Neuronal stem cell (in vitro differentiated cells): ENCODE results near the gene PHF5A.
"Not testable (repeated sequence)": the region's sequence is repeated elsewhere in the genome, so short reads cannot be mapped to it uniquely, and the experiment has no call there.

Source experiments
- DNase-seq: peaks from one replicate; pipeline ENCODE4 v3.0.0-alpha.2; 2013; ENCODE audit warnings: low spot score
- H2AFZ ChIP-seq: one replicate; pipeline ENCODE4 v1.6.1; 2013; ENCODE audit warnings: mild to moderate bottlenecking, low read length, inconsistent platforms
- H2AK5ac ChIP-seq: 2 replicates; pipeline ENCODE4 v1.6.1; 2013; ENCODE audit warnings: low read depth, mild to moderate bottlenecking, inconsistent platforms, low read length, moderate library complexity, mixed read lengths
- H2BK120ac ChIP-seq: 2 replicates; pipeline ENCODE4 v1.6.1; 2013; ENCODE audit warnings: low read depth, mild to moderate bottlenecking, inconsistent platforms, low read length, moderate library complexity, mixed read lengths
- H2BK12ac ChIP-seq: one replicate; pipeline ENCODE4 v1.6.1; 2013; ENCODE audit warnings: low read length, inconsistent platforms
- H2BK15ac ChIP-seq: 2 replicates; pipeline ENCODE4 v1.6.1; 2013; ENCODE audit warnings: mild to moderate bottlenecking, low read length, inconsistent platforms, mixed read lengths
- H2BK5ac ChIP-seq: one replicate; pipeline ENCODE4 v1.6.1; 2013; ENCODE audit warnings: inconsistent platforms, mild to moderate bottlenecking, low read length, moderate library complexity
- H3K14ac ChIP-seq: one replicate; pipeline ENCODE4 v1.6.1; 2013; ENCODE audit warnings: low read length, inconsistent platforms
- H3K18ac ChIP-seq: 2 replicates; pipeline ENCODE4 v1.6.1; 2013; ENCODE audit warnings: low read length, inconsistent platforms
- H3K23ac ChIP-seq: 2 replicates; pipeline ENCODE4 v1.6.1; 2013; ENCODE audit warnings: low read depth, mild to moderate bottlenecking, mixed read lengths, low read length, inconsistent platforms; ENCODE audit not compliant: poor library complexity
- H3K27ac ChIP-seq: replicated peaks from 3 replicates; pipeline ENCODE4 v1.5.1; 2013; ENCODE audit warnings: low read length, inconsistent platforms
- H3K27me3 ChIP-seq, 3 experiments: 2 replicates each; pipeline ENCODE4 v1.6.1; 2013; ENCODE audit warnings: low read length in 3 of 3, mild to moderate bottlenecking in 2 of 3, inconsistent platforms in 1 of 3, low read depth in 1 of 3, mixed read lengths in 1 of 3, moderate library complexity in 1 of 3; ENCODE audit not compliant: control insufficient read depth in 3 of 3, insufficient read depth in 3 of 3
- H3K36me3 ChIP-seq, 2 donors: replicated peaks in 1 of 2; 2 replicates each; pipeline ENCODE4 v1.6.1; 2013; ENCODE audit warnings: low read length in 2 of 2; ENCODE audit not compliant: control insufficient read depth in 2 of 2, insufficient read depth in 2 of 2
- H3K4ac ChIP-seq: 2 replicates; pipeline ENCODE4 v1.6.1; 2013; ENCODE audit warnings: inconsistent platforms, mild to moderate bottlenecking, low read length, moderate library complexity
- H3K4me1 ChIP-seq, 2 donors: 1 replicate in 1 of 2; 2 replicates in 1 of 2; pipeline ENCODE4 v1.6.1; 2013; ENCODE audit warnings: low read length in 2 of 2, low read depth in 1 of 2; ENCODE audit not compliant: control insufficient read depth in 2 of 2, insufficient read depth in 1 of 2
- H3K4me2 ChIP-seq: one replicate; pipeline ENCODE4 v1.6.1; 2013; ENCODE audit warnings: mild to moderate bottlenecking, low read length, inconsistent platforms; ENCODE audit not compliant: insufficient read depth, poor library complexity, severe bottlenecking
- H3K4me3 ChIP-seq, 2 donors: 2 replicates each; pipeline ENCODE4 v1.5.1; 2013; ENCODE audit warnings: low read length in 2 of 2, mild to moderate bottlenecking in 2 of 2, inconsistent platforms in 1 of 2, moderate library complexity in 1 of 2
- H3K79me1 ChIP-seq: one replicate; pipeline ENCODE4 v1.6.1; 2013; ENCODE audit warnings: low read depth, mild to moderate bottlenecking, inconsistent platforms, low read length, moderate library complexity
- H3K9ac ChIP-seq: one replicate; pipeline ENCODE4 v1.6.1; 2013; ENCODE audit warnings: mild to moderate bottlenecking, low read depth, low read length, inconsistent platforms; ENCODE audit not compliant: poor library complexity
- H3K9me3 ChIP-seq, 2 donors: replicated peaks in 1 of 2; 2 replicates each; pipeline versions ENCODE3 to v1.6.1; 2013; ENCODE audit warnings: low read length in 2 of 2, mild to moderate bottlenecking in 2 of 2, inconsistent platforms in 1 of 2, low read depth in 1 of 2, mixed read lengths in 1 of 2, moderate library complexity in 1 of 2; ENCODE audit not compliant: control insufficient read depth in 2 of 2, insufficient read depth in 1 of 2
- H4K8ac ChIP-seq: one replicate; pipeline ENCODE4 v1.6.1; 2013; ENCODE audit warnings: low read depth, mild to moderate bottlenecking, inconsistent platforms, low read length, moderate library complexity
- H4K91ac ChIP-seq: one replicate; pipeline ENCODE4 v1.6.1; 2013; ENCODE audit warnings: low read length, low read depth, mild to moderate bottlenecking, inconsistent platforms; ENCODE audit not compliant: poor library complexity
- WGBS, 2 donors: extraction: QIAGEN DNeasy Blood & Tissue Kit; methylation state at CpG; one replicate each; pipeline ENCODE4 v1.1.7; 2013; ENCODE audit warnings: missing lambda C conversion rate in 2 of 2, mixed read lengths in 1 of 2; ENCODE audit not compliant: insufficient read length in 2 of 2, insufficient replicate concordance in 1 of 2; ENCODE audit errors: extremely low coverage in 2 of 2; 5-methylcytosine and 5-hydroxymethylcytosine counted together

Gene PHF5A

DNA sequence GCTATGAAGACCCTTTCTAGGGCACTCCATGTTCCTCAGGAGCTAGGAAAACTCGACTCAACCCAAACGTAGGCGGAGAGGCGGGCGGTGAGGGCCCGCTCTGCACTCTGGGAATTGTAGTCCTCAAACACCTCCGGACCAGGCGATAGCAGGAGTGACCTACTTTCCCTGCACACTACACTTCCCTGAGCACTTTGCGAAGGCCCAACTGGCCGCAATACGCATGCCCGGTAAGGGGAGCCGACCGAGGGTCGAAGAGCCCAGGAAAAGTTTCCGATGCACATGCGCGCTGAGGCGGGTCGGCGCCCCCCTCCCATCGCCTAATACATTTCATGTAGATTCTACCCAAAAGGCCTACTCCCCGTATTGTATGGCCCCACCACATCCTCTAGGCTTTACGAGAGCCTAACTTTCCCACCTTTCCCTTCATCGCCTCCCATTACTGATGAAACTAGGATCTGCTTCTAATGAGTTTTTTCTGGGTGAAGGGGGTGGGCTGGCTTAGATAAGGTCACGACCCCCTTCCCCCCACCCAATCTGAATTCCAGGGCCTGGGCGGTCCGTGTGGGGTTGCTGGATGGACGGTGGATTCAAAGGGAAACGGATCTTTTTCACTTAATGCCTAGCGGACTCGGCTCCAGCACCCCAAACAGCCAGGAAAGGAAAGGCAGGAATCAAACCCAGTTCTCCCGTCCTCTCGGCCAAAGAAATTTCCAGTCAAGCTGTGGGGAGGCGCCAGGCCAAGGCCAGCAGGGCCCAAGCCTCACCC, 23.9 kb downstream of the PHF5A start:
- no peak overlapping the region for H3K14ac ChIP-seq
- no peak overlapping the region for H4K8ac ChIP-seq
- H2BK12ac ChIP-seq = no peak overlapping the region
- H3K36me3 ChIP-seq = peaks cover 6 to 41% of the 10 kb centered on the region in 2 donors
- H3K18ac ChIP-seq = peak overlapping the region; percentile 0
- no peak overlapping the region for H4K91ac ChIP-seq
- WGBS, 2 donors = no CpG with 5 or more reads among the region's 35 CpGs
- no peak overlapping the region for H2BK15ac ChIP-seq
- H2BK120ac ChIP-seq = no peak overlapping the region
- no peak overlapping the region for H2BK5ac ChIP-seq
- H3K27me3 ChIP-seq = no peaks in the 10 kb centered on the region
- H3K4ac ChIP-seq = no peak overlapping the region
- peak overlapping the region; percentile 87 to 98 for H3K4me3 ChIP-seq
- peak overlapping the region; percentile 65 for H2AFZ ChIP-seq
- H3K27ac ChIP-seq = peak overlapping the region; percentile 85
- H3K23ac ChIP-seq = peak overlapping the region; percentile 52
- peak overlapping the region; percentile 90 for H3K4me2 ChIP-seq
- H3K9ac ChIP-seq = peak overlapping the region; percentile 88
- H3K9me3 ChIP-seq = no peaks in the 10 kb centered on the region
- peaks cover 5% of the 10 kb centered on the region in 2 donors for H3K4me1 ChIP-seq
- peak; percentile 98 for DNase-seq
- H3K79me1 ChIP-seq = peaks cover 3% of the 10 kb centered on the region
- peak overlapping the region; percentile 5 for H2AK5ac ChIP-seq

DNA sequence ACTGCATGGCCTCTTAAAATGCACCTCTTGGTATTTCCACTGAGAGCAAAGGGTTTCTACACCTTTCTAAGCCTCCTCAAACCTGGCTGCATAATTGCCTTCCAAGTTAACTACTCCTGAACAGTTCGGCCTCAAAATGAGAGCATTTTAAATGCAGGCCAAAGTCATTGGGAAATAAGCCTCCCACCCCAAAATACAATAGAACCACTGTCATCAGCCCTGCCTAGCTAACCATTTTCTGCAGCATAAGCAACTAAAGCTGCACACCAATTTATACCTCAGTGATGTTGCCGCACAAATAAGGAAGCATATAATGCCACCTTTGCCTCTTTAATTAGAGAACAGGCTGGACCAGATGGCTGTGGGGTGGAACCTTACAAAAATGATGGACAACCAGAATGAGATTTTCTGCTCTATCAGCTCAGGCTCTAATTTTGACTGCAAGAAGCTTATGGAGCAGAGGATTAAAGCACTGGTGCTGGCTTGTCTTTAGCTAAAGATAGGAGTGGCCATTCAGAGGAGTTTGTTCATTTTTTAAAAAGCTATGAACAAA, 26.2 kb downstream of the PHF5A start:
- WGBS, 2 donors = no CpG with 5 or more reads among the region's 2 CpGs
- Histone ChIP-seq H4K91ac (no peak overlapping the region), H3K27ac (no peak overlapping the region), H2BK5ac (no peak overlapping the region), H2BK12ac (no peak overlapping the region), H3K4ac (no peak overlapping the region), H3K9me3 (no peaks in the 10 kb centered on the region), H3K4me2 (no peak overlapping the region), H3K27me3 (no peaks in the 10 kb centered on the region), H3K9ac (no peak overlapping the region), H2AK5ac (no peak overlapping the region), H2BK120ac (no peak overlapping the region), H3K4me3 (no peak overlapping the region), H4K8ac (no peak overlapping the region), H3K79me1 (peaks cover 6% of the 10 kb centered on the region), H3K23ac (no peak overlapping the region), H3K18ac (no peak overlapping the region), H3K4me1 (peaks cover 0 to 1% of the 10 kb centered on the region in 2 donors), H3K36me3 (peaks cover 13 to 60% of the 10 kb centered on the region in 2 donors), H2BK15ac (no peak overlapping the region), H2AFZ (no peak overlapping the region), H3K14ac (no peak overlapping the region)
- no peak for DNase-seq

DNA sequence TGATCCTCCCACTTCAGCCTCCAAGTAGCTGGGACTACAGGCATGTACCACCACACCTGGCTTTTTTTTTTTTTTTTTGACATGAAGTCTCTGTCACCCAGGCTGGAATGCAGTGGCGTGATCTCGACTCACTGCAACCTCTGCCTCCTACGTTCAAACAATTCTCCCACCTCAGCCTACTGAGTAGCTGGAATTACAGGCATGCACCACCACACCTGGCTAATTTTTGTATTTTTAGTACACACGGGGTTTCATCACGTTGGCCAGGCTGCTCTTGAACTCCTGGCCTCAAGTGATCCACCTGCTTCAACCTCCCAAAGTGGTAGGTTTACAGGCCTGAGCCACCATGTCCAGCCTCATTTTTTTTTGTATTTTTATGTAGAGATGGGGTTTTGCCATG, 28.0 kb downstream of the PHF5A start:
- not testable (repeated sequence) for H3K9me3 ChIP-seq, H3K4me3 ChIP-seq, H3K14ac ChIP-seq, H2BK5ac ChIP-seq, H3K4me1 ChIP-seq, H2AFZ ChIP-seq, H2AK5ac ChIP-seq, H3K4me2 ChIP-seq, DNase-seq, H3K18ac ChIP-seq, H2BK15ac ChIP-seq, H3K23ac ChIP-seq, H3K4ac ChIP-seq, H3K27ac ChIP-seq, H2BK12ac ChIP-seq, H3K9ac ChIP-seq, H4K8ac ChIP-seq, H4K91ac ChIP-seq, H2BK120ac ChIP-seq, H3K27me3 ChIP-seq
- Histone ChIP-seq H3K79me1 (peaks cover 15% of the 10 kb centered on the region), H3K36me3 (peaks cover 28 to 78% of the 10 kb centered on the region in 2 donors)
- WGBS, 2 donors = 100% methylated on average over 1 of the region's 5 CpGs; no CpG with 5 or more reads in 1 of the 2 donors

DNA sequence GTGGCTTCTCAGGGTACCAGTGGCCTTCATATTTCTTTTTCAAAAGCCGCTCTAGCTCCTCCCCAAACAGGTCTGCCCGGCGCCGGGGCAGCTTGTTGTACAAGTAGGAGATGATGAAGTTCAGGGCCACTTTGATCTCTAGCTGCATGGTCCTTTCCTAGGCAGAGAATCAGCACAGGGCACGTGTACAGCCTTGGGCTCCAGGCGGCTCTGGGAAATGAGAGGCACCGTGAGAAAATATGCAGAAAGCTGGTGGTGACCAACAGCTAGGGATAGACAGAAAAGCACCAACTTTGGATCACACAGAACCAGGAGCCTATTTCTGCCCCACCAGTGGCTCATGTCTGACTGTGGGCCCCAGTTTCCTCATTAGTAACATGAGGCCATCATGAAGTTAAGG, 31.3 kb downstream of the PHF5A start:
- no peaks in the 10 kb centered on the region for H3K27me3 ChIP-seq
- H3K9me3 ChIP-seq = peaks cover 0 to 2% of the 10 kb centered on the region in 2 donors
- no peak overlapping the region for H2AFZ ChIP-seq
- H2BK120ac ChIP-seq = no peak overlapping the region
- no peak overlapping the region for H3K4me3 ChIP-seq
- H3K23ac ChIP-seq = no peak overlapping the region
- H3K18ac ChIP-seq = no peak overlapping the region
- H3K4ac ChIP-seq = no peak overlapping the region
- no peaks in the 10 kb centered on the region for H3K4me1 ChIP-seq
- peaks cover 35 to 93% of the 10 kb centered on the region in 2 donors for H3K36me3 ChIP-seq
- H2BK5ac ChIP-seq = no peak overlapping the region
- no peak for DNase-seq
- no peak overlapping the region for H3K4me2 ChIP-seq
- peaks cover 20% of the 10 kb centered on the region for H3K79me1 ChIP-seq
- no peak overlapping the region for H4K91ac ChIP-seq
- H3K9ac ChIP-seq = no peak overlapping the region
- H3K27ac ChIP-seq = no peak overlapping the region
- H4K8ac ChIP-seq = no peak overlapping the region
- H3K14ac ChIP-seq = no peak overlapping the region
- no peak overlapping the region for H2BK12ac ChIP-seq
- no peak overlapping the region for H2AK5ac ChIP-seq
- WGBS, 2 donors = no CpG with 5 or more reads among the region's 7 CpGs
- no peak overlapping the region for H2BK15ac ChIP-seq
